Spleen (tissue), 11 donors: ENCODE results near the gene LNX1. TPM values are rescaled to one million over a fixed set of nuclear protein-coding genes. Genes with fewer than 3 reads are reported as not detected.

Source experiments
- DNase-seq: peaks from one replicate; pipeline ENCODE4 v3.0.0-alpha.2; 2020
- H3K27ac ChIP-seq, 8 donors: fragments of 200-600 bp; sonication (generic) in 7 of 8; 1 replicate in 4 of 8; 2 replicates in 4 of 8; pipeline versions ENCODE4 v1.5.0 to v1.8.0; 2016 to 2021; ENCODE audit warnings: inconsistent platforms in 4 of 8, mild to moderate bottlenecking in 4 of 8, moderate library complexity in 1 of 8
- H3K27me3 ChIP-seq, 7 donors: fragments of 200-600 bp; sonication (generic) in 6 of 7; replicated peaks in 1 of 7; 1 replicate in 4 of 7; 2 replicates in 3 of 7; pipeline versions ENCODE4 v1.5.0 to v1.8.0; 2016 to 2021; ENCODE audit warnings: inconsistent platforms in 3 of 7, mild to moderate bottlenecking in 1 of 7
- H3K36me3 ChIP-seq, 6 donors: fragments of 200-600 bp; sonication (generic) in 5 of 6; 1 replicate in 4 of 6; 2 replicates in 2 of 6; pipeline versions ENCODE4 v1.5.0 to v1.8.0; 2016 to 2021; ENCODE audit warnings: inconsistent platforms in 2 of 6
- H3K4me1 ChIP-seq, 6 donors: fragments of 200-600 bp; sonication (generic) in 5 of 6; 1 replicate in 3 of 6; 2 replicates in 3 of 6; pipeline versions ENCODE4 v1.5.0 to v1.8.0; 2016 to 2021; ENCODE audit warnings: inconsistent platforms in 3 of 6
- H3K4me3 ChIP-seq, 8 donors: fragments of 200-600 bp; sonication (generic) in 7 of 8; 1 replicate in 4 of 8; 2 replicates in 4 of 8; pipeline versions ENCODE4 v1.5.0 to v1.8.0; 2016 to 2021; ENCODE audit warnings: inconsistent platforms in 4 of 8, mild to moderate bottlenecking in 4 of 8, moderate library complexity in 2 of 8
- H3K9me3 ChIP-seq, 8 donors: fragments of 200-600 bp; sonication (generic) in 7 of 8; 1 replicate in 4 of 8; 2 replicates in 4 of 8; pipeline versions ENCODE4 v1.5.0 to v1.8.0; 2016 to 2021; ENCODE audit warnings: inconsistent platforms in 4 of 8
- CTCF ChIP-seq, 11 experiments: fragments of 200-600 bp in 7 of 11; fragments of 450-650 bp in 4 of 11; sonication (generic) in 4 of 11; IDR thresholded peaks in 8 of 11; conservative IDR thresholded peaks in 3 of 11; 1 replicate in 7 of 11; 2 replicates in 4 of 11; pipeline versions ENCODE4 v1.4.0 to v1.8.0; 2016 to 2021; ENCODE audit warnings: antibody characterized with exemption in 11 of 11, inconsistent platforms in 4 of 11, mild to moderate bottlenecking in 1 of 11
- POLR2A ChIP-seq, 3 donors: fragments of 450-650 bp; IDR thresholded peaks; one replicate each; pipeline ENCODE4 v1.5.1; 2017; ENCODE audit warnings: antibody characterized with exemption in 3 of 3, mild to moderate bottlenecking in 1 of 3
- POLR2AphosphoS5 ChIP-seq, 3 donors: sonication (generic); formaldehyde crosslinking; IDR thresholded peaks; one replicate each; pipeline ENCODE4 v1.5.1; 2017; ENCODE audit warnings: antibody characterized with exemption in 3 of 3
- WGBS, 5 donors: extraction: QIAGEN DNeasy Blood & Tissue Kit in 3 of 5; methylation state at CpG; one replicate each; pipeline versions ENCODE4 v1.1.5 to v1.1.7; 2013 to 2018; 5-methylcytosine and 5-hydroxymethylcytosine counted together
- intact Hi-C: fragments of 100-400 bp; cut with DNase I; formaldehyde crosslinking; loops from one replicate; pipeline ENCODE4 v1.15.0; 2023; ENCODE audit warnings: low total_unique reads
- polyA plus RNA-seq, 3 donors: library from polyadenylated mRNA; stranded (reverse); fragments of 200-250 nt; gene quantifications; one replicate each; pipeline ENCODE4 v1.2.1, GENCODE V29; 2013
- total RNA-seq, 7 donors: library from RNA; depleted of rRNA in 3 of 7; stranded (reverse); fragments of >200 nt in 3 of 7; fragmentation: NEBNext Ultra II Directional in 4 of 7; extraction: Animal tissue kit (Norgen Biotek cat#: 25700) in 4 of 7; gene quantifications; one replicate each; pipeline versions ENCODE4 v1.1.0 to v1.2.1, GENCODE V29; 2016 to 2021
- donor health status: healthy with polysubstance abuse.
- donor health status: DM: no; HTN: no; CAD: no; lungs with moderate emphysema.
- donor health status: DM: no; HTN: no; CAD: no.
- donor health status: Bipolar disorder and iron deficiency.
- donor health status: healthy.
- donor health status: DM: no; HTN: no; CAD: no.
- donor health status: DM: yes; HTN: yes; CAD: no.

The LNX1 gene
- total and polyA plus RNA-seq, 10 donors: 0.08 to 0.20 (median 0.13) TPM; not detected in 5

GRCh38 chr4:53463340-53463739 is 127.9 kb downstream of the LNX1 start:
- WGBS, 5 donors: 87 to 93% (median 89%) methylated on average over 5 of the region's 5 CpGs
- Histone ChIP-seq H3K36me3 (peaks cover 0 to 55% (median 34%) of the 10 kb centered on the region in 6 donors), H3K27me3 (no peaks in the 10 kb centered on the region), H3K4me3 (no peak overlapping the region), H3K4me1 (no peaks in the 10 kb centered on the region), H3K9me3 (peaks cover 0 to 27% (median 22%) of the 10 kb centered on the region in 8 donors), H3K27ac (no peak overlapping the region)
- intact Hi-C loops: no loop called here
- DNase-seq: no peak
- TF ChIP-seq POLR2AphosphoS5 (IDR thresholded peaks at IDR 0.05) (no peak), POLR2A (IDR thresholded peaks at IDR 0.05) (no peak), CTCF (IDR thresholded peaks at IDR 0.05 in 8 of 11, conservative IDR thresholded peaks at IDR 0.05 in 3 of 11) (no peak)

DNA sequence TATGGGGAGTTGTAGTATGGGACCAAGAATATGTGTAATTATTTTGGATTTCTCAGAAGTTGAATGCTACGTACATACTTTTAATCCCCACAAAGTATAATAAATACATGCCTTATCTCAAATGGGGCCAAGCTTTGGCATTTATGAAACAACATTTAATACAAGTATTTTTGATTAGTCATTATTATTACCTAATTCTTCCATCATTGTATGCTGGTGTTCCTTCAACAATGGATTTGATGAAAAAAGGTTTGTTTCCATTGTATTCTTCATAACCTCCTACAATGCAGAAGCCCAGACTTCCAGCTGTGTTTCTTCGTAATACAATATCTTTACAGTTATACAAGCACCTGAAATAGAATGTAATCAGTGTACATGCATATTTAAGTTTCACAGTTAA is 130.0 kb downstream of the LNX1 start:
- H3K4me3 ChIP-seq: no peak overlapping the region
- peaks cover 0 to 76% (median 45%) of the 10 kb centered on the region in 6 donors for H3K36me3 ChIP-seq
- no peaks in the 10 kb centered on the region for H3K4me1 ChIP-seq
- intact Hi-C loops: no loop called here
- no peaks in the 10 kb centered on the region for H3K27me3 ChIP-seq
- TF ChIP-seq POLR2AphosphoS5 (IDR thresholded peaks at IDR 0.05) (no peak), POLR2A (IDR thresholded peaks at IDR 0.05) (no peak), CTCF (IDR thresholded peaks at IDR 0.05 in 8 of 11, conservative IDR thresholded peaks at IDR 0.05 in 3 of 11) (no peak)
- H3K27ac ChIP-seq: no peak overlapping the region
- peaks cover 0 to 6% (median 1%) of the 10 kb centered on the region in 8 donors for H3K9me3 ChIP-seq
- DNase-seq: no peak
- WGBS, 5 donors: 96 to 100% (median 99%) methylated on average over 2 of the region's 2 CpGs

- Histone ChIP-seq H3K27ac (no peak overlapping the region), H3K9me3 (no peaks in the 10 kb centered on the region), H3K36me3 (peaks cover 0 to 93% (median 56%) of the 10 kb centered on the region in 6 donors), H3K27me3 (no peaks in the 10 kb centered on the region), H3K4me3 (no peak overlapping the region), H3K4me1 (no peaks in the 10 kb centered on the region)
- DNase-seq: no peak
- TF ChIP-seq CTCF (IDR thresholded peaks at IDR 0.05 in 8 of 11, conservative IDR thresholded peaks at IDR 0.05 in 3 of 11): no peak
- no peak for TF ChIP-seq POLR2AphosphoS5 (IDR thresholded peaks at IDR 0.05)
- no peak for TF ChIP-seq POLR2A (IDR thresholded peaks at IDR 0.05)
- intact Hi-C loops: no loop called here
Observed at GRCh38 chr4:53459548-53459947, 131.7 kb downstream of the LNX1 start.

GRCh38 chr4:53456178-53456577 is 135.1 kb downstream of the LNX1 start:
- H3K9me3 ChIP-seq: no peaks in the 10 kb centered on the region
- H3K4me3 ChIP-seq: no peak overlapping the region
- H3K4me1 ChIP-seq: no peaks in the 10 kb centered on the region
- peaks cover 0 to 100% (median 70%) of the 10 kb centered on the region in 6 donors for H3K36me3 ChIP-seq
- TF ChIP-seq POLR2A (IDR thresholded peaks at IDR 0.05) (no peak), CTCF (IDR thresholded peaks at IDR 0.05 in 8 of 11, conservative IDR thresholded peaks at IDR 0.05 in 3 of 11) (no peak), POLR2AphosphoS5 (IDR thresholded peaks at IDR 0.05) (no peak)
- no peak for DNase-seq
- H3K27me3 ChIP-seq: no peaks in the 10 kb centered on the region
- intact Hi-C loops: no loop called here
- H3K27ac ChIP-seq: no peak overlapping the region
